ENCODE results near the gene TTPAL.

Gene TTPAL

DNA sequence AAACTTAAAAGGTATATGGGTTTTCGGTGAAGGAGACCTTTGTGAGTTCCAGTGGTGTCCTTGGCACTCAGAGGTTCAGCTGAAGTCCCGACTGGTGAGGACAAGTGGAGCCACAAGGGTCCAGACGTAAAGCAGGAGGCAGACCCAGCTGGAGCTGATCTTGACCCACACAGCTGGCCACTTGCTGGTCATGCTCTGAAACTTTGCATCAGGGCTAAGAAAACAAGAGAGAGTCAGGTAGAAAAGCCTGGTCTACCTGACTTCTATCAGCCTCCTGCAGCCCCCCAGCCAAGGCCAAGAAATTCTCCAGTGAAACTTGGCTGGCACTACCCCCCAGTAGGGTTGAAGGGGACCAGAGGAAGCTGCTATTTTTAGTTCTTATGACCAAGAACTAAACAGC is 24.5 kb downstream of the TTPAL start:
- no peak for DNase-seq

DNA sequence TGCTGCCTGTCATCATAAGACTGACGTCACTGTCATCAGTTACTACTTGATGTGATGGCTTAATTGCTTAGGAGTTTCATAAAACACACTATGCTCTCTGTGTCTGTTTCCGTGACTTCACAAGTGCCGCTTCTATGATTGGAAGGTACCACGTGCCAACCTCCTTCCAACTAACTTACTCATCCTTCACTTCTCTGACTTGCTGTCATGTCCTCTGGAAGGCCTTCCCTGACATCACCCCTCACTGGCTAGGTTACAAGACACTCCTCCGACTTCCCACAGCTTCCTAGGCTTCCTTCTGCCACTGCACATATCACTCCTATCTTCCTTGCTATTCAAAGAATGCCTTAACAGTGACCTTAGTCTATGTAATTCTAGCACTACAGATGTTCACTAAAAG is 25.8 kb downstream of the TTPAL start:
- DNase-seq, result no peak

DNA sequence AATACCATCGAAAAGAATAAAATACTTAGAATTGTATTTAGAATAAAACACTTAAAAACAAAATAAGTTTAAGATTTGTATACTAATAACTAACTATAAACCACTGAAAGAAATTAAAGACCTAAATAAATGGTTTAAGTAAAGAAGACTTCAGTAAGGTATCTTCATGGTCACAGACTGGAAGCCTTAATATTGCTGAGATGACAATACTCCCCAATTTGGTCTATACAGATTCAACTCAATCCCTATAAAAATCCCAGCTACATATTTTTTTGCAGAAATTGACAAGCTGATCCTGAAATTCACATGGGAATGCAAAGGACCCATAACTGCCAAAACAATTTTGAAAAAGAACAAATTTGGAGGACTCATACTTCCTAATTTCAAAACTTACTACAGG is 27.3 kb downstream of the TTPAL start:
- no peak for DNase-seq

DNA sequence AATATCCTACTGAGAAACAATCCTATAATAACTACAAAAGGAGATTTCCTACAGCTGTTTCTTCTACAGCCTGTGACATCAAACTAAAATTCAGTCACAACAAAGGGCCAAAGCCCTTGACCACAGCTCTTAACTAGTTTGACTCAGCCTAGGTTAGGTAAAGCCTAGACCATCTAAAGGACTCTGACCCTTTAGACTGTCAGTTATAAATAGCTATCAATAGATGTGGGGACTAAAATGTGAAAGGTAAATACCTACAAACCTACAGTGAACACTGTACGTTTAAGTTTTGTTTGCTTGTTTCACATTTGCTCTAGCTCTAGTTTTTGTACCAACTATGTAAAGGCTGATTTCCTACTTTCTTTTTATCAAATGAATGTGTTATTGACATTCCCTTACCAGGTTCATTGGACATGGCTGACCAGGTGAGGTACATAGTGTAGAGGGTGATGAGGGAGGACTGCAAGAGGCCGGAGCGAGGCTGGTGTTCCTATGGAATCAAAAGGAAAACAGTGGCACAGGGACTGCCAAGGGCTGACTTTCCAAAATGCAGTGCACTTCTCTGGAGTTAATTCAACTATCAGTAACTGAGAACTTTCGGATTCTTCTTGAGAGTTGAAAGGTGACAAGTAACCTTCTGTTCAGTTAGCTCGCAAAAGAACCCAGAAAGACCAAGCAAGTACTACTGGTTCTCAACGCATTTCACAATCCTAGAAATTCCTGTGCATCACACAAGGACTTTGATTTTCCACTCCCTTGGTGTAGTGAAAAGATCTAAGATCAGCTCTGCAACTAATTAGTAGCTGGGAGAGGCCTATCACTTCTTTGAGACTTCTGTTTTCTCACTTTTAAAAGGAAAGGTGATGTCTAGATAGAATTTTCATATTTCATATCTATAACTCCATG is 29.0 kb downstream of the TTPAL start:
- DNase-seq, result no peak

DNA sequence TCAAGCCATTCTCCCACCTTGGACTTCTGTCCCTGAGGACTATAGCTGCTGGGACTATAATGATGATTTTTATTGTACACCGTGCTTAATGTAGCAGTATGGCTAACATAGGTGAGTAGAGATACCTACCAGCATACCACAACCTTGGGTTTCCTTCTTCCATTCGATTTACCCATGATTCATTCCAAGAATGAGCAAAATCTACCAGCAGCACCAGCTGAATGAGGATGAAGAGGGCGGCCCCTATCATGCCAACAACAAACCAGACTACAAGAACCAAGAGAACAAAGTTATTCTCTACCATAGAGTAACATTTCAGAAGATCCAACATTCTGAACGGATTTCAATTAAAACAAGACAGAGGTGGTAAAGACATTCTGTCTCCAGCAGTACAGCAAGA is 34.1 kb downstream of the TTPAL start:
- DNase-seq, result no peak

DNA sequence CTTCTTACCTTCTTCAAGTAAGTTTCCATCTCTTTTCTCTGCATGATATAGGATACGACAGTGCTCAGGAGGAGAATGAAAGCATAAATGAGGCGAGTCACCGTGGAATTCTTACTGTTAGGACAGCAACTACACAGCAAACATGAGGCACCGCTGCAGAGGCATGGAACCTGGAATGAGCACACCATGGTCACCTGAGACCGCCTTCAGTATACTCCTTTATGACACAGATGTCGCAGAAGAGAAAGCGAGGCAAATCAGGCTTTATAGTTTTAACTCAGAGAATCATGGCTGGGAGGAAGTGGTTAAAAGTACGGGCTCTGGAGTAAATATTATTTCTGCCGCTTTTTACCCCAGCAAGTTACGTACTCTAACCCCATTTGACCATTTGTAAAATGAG is 38.2 kb downstream of the TTPAL start:
- DNase-seq, result no peak

DNA sequence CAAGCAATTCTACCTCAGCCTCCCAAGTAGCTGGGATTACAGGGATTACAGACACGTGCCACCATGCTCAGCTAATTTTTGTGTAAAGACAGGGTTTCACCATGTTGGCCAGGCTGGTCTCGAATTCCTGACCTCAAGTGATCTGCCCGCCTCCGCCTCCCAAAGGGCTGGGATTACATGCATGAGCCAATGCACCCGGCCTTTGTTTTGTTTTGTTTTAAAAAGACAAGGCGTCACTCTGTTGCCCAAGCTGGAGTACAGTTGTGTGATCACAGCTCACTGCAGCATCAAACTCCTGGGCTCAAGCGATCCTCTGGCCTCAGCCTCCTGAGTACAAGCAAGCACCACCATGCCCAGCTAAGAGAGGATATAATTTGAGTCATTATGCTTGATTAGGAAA is 40.8 kb downstream of the TTPAL start:
- DNase-seq, result no peak

DNA sequence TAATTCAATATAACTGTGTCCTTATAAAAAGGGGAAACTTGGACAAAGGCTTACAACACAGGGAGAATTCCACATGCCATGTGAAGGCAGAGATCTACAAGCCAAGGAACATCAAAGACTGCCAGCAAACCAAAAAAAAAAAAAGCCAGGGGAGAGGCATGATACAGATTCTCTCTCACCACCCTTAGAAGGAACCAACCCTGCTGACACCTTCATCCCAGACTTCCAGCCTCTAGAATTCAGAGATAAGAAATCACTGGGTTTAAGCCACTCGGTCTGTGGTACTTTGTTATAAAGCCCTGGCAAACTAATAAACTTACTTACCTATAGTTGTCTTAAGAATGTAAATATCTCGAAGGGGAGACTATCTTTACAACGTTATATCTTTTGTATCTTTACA is 41.8 kb downstream of the TTPAL start:
- DNase-seq, result no peak

DNA sequence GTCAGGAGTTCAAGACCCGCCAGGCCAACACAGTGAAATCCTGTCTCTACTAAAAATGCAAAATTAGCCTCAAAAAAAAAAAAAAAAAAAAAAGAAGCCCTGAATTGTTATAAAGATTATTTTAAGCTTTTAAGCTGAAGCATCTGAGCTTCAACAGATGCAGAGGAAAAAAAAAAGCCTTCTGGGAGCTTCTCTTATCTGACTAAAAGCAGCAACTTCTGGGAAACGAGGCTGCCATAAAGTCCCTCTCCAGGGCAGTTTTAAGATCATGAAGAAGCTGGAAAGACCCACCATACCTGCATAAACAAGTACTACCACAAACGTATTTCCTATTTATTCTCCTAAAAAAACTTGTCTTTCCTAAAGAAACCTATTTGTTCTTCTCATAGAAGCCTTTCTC is 42.6 kb downstream of the TTPAL start:
- no peak for DNase-seq

DNA sequence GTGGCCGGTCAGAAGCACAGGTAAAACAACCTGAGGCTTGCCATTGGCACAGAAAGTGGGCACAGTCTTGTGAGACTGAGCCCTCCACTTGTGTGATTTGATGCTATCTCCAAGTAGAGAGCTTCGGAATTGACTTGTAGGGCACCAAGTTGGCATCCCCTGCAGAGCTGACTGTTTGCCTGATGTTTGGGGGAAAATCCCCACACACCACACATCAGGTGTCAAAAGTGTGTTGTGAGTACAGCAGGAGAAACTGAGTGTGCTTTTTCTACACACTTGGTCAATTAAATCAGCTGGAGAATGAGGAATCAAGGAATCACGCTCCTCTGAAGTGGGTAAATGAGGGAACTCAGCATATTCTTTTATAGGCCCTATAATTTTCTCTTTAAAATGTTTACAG is 45.2 kb downstream of the TTPAL start:
- no peak for DNase-seq

DNA sequence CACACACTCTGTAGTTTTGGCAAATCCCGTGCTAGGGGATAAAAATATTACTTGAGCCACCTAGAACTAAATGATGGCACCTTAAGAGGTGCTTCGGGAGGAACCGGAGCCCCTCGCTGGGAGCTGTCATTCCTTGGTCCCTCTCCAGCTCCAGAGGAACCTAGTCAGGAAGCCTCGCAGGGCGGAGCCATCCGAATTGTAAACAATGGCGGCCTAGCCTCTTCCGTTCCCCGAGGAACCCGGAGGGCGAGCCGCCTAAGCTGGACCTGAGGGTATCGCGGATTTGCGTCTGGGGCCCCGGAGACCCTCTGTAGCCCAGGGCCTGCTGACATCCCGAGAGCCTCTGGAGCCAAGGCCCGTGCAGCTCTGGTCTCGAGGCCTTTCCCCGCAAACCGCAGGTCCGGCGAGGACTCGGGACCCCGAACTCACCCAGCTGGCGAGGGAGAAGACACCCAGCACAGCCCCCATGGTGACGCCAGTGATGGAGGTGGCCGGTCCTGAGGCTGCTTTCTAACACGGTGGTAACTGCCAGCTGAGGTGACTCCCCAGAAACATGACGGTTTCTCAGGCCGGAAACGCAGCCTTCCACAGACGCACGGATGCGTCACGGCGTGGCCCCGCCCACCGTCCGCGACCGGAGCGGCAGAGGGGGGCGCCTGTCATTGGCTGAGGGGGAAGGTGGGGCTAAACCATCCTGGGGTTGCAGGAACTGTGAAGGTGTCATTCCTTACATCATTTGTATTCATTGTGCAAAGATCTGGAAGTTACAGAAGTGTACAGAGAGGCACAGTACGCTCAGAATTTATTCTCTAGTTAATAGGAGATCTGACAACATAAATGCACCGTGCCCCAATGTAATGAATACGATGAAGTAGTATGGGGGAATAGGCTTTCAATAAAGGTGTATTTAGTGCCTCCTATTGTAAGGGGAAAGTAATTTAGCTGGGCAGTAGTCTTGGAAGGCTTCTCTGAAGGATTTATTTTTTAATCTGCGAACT is 46.1 kb downstream of the TTPAL start, which contains the start of gene SERINC3:
Gene SERINC3, minus strand, starts transcription at position 587 of the 998 bp plus-strand sequence. Its CDS starts 119 bp downstream, at position 468.
- DNase-seq, result peak; percentile 89 to 97 (median 95)

DNA sequence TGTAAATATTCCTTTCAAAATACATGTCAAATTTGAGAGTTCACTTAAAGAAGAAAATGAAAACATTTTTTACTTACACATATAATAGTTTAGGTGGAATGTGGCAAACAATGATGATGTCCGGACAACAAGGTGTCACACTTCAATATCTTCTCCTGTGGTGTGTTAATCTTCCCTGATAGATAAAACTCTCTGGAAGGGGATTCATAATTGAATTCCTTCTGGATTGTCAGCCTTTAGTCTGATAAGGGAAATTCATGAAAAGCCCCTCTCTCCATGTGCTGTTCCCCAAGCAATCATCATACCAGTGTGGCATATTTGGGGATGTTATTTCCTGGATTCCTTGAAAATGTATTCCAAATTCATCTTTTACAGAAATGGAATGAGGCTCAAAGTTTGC is 47.2 kb downstream of the TTPAL start:
- DNase-seq, result no peak

DNA sequence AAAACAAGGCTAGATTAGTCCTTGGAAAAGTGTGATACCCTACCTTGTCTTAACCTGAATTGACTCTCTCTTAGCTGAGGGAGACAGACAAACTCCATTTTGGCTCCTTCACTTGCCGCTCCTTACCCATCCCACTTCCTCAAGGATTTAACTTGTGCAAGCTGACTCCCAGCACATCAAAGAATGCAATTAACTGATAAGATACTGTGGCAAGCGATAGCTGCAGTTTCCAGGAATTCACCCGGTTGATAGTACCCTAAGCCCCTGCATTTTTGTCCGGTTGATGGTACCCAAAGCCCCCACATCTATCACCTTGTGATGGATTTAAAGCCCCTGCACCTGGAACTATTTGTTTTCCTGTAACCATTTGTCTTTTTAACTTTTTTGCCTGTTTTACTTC is 48.1 kb downstream of the TTPAL start:
- no peak for DNase-seq

DNA sequence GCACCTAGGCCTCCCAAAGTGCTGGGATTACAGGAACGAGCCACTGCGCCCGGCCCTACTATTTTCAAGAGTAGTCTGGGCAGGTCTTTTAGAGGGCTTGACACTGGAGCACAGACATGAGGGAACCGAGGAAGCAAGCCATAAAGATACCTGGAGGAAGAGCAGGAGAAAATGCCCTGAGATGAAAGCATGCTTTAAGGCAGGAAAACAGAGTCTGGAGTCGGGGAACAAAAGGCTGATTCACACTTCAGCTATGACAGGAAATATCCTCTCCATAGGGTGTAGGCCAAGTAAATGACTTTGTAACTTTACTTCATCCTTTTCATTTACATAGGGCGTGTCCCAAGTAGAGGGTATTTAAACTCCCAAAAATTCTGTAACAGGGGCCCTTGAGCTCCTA is 50.5 kb downstream of the TTPAL start:
- no peak for DNase-seq

DNA sequence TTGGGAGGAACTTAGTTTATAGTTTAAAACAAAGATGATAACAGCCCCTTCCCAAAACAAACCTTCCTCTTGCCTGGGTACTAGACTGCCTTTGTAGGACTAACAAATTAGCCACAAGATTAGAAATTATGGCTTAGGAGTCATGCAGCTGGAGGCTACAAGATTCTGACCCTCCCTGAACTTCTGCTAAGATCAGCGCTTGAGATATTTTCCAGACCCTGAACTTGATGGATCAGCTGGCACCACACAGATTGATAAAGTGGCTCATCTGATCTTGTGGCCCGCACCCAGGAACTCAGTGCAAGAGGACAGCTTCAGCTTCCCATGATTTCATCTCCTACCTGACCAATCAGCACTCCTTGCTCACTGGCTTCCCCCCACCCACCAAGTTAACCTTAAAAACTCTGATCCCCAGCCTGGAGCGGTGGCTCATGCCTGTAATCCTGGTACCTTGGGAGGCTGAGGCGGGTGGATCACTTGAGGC is 52.1 kb downstream of the TTPAL start:
- DNase-seq, result no peak

DNA sequence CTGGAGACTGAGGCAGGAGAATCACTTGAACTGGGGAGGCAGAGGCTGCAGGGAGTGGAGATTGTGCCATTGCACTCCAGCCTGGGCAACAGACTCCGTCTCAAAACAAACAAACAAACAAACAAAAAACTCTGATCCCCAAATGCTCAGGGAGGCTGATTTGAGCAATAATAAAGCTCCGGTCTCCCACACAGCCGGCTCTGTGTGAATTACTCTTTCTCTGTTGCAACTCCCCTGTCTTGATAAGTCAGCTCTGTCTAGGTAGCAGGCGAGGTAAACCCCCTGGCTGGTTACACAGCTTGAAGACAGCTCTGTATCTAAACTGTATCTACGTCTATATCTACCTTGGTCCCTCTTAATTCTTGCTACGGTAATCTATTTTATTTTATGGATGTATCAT is 52.6 kb downstream of the TTPAL start:
- DNase-seq, result no peak

DNA sequence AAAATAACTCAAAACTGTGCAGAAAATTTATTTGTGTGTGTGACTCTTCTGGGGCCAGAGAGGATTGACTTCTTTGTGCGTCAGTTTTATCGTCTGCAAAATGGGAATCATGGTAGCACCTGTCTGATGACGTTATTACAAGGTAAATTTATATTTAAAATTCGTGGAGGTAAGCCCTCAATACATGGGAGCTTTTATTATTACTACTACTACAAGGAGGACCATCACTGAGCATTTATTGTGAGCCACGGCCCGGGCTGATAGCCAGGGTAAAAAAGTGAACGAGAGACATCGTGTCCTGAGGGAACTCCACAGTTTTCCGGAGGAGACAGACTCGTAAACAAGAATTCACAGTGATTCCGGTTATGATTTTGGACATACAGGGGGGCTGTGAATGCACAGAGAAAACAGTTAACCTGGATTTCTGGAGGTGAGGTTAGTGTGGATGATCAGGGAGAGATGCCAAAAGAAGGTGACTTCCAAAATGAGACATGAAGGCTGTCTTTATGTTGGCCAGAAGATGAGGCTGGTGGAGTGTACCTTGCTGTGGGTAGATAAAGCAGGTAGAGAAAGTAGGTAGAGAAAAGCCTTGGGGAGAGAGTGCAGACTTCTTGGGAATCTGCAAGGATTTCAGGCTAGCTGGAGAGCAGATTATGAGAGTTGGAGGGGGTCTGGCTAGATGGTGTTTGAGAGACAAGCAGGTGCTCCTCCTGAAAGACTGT is 56.7 kb downstream of the TTPAL start:
- no peak for DNase-seq

DNA sequence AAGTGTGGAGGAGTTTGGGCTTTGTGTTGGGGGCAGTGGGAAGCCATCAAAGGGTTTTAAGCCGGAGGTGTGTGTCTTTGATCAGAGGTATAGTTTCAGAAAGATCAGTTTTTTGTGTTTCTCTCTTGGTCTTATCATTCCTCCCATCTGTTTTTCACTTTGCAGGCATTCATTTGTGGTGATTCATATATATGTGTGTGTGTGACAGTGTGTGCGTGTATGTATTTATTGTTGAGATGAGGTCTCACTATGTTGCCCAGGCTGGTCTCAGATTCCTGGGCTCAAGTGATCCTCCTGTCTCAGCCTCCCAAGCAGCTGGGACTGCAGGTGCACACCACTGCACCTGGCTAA is 57.3 kb downstream of the TTPAL start:
- DNase-seq, result peak in 1 of 5 donors; percentile 21

DNA sequence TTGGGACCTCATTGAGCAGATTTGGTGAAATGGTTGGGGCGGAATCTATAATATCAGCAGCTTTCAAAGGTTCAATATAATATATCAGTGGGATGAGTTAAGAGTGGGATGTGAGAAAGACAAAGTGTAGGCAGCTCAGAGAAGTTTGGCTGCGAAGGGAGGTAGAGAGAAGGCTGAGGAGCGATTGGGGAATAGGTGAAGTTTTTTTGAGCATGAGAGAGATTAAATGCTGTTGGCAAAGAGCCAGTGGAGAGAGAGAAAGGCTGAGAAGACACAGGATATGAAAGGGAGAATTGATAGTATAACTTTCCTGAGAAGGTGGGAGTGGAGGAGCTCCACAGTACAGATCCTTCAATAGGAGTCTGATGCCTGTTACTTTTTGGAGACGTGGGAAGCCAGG is 58.3 kb downstream of the TTPAL start:
- DNase-seq, result no peak

DNA sequence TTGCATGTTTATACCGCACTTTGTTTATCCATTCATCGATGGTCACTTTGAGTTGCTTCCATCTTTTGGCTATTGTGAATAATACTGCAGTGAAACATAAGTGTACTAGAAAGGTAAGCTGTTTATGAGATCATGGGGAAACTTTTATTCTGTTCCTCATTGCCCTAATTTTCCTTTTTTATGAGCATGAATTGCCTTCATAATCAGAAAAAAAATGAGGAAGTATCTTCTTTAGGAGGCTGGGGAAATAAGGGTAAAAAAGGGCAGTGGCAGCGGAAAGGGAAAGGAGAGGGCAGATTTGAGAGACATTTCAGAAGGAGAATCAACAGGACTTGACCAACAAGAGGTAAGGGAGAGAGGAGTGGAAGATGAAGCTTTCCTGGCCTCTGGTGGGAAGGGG is 60.5 kb downstream of the TTPAL start:
- no peak for DNase-seq

DNA sequence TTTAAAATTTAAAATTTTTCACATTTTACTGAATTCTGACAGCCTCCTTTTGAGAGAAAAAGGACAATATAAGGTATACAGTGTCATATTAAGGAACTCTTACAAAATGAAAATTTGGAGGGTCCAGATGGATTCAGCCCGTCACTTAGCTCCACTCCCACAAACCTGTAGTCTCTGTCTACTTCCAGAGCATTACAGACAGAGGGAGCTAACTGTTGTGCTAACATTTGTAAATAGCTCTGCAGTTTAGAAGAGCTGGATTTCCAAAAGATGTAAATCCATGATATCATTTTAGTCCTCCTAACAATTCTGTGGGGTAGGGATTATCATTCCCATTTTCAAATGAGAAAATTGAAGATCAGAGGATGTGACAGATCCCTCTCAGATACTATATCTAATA is 62.3 kb downstream of the TTPAL start:
- DNase-seq, result no peak

DNA sequence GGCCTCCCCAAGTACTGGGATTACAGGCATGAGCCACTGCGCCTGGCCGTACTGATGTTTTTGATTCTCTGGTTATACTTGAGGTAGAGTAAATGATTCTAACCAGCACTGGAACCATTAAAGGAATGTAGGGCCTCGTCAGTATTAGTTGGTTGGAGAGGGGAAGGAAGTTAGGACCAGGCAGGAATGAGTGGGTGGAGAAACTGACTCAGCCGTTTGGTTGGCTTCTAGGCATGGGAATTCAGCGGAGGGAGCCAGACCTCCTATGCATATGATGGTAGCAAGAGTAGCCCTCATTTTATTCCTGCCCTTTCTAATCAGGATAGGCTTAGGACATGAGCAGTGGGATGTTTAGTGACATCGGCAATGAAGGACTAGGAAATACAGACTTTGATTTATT is 65.2 kb downstream of the TTPAL start:
- DNase-seq, result no peak

DNA sequence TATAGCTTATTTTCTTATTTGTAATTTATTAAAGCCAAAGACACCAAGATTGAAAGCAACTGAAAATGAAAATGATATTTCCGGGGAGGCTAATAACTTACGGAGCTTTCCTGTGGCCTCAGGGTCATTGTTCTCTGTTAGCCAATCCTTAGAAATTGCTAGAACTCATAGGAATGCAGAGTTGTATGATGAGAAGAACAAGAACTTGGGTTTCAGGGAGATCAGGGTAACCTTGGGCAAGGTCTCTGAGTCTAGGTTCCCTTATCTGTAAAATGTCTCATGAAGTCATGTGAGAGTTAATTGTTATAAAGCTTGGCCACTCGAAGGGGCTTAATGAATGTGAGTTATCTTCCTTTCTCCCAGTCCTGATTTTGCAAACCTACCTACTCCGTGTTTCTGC is 66.3 kb downstream of the TTPAL start:
- DNase-seq, result no peak
